Stimulated activated CD8-positive, alpha-beta memory T cell treated with anti-CD3 and anti-CD28 coated beads, Interleukin-12 subunit alpha, Interleukin-12 subunit beta, amount 100 ng/mL, for 24 hours (primary cell): ENCODE measurements around the gene TUFM.
"Not testable (repeated sequence)": the region's sequence is repeated elsewhere in the genome, so short reads cannot be mapped to it uniquely, and the experiment has no call there.

Experiments used
- DNase-seq: peaks from one replicate; pipeline ENCODE4 v3.0.0-alpha.2; 2020; ENCODE audit errors: extremely low read depth

Gene TUFM

GRCh38 chr16:28875134-28876018, 29.2 kb upstream of the TUFM start:
- no peak for DNase-seq

GRCh38 chr16:28874406-28874805, 28.3 kb upstream of the TUFM start:
- DNase-seq: no peak

GRCh38 chr16:28873543-28874201, 27.5 kb upstream of the TUFM start:
- DNase-seq: no peak

GRCh38 chr16:28872952-28873351, 26.8 kb upstream of the TUFM start:
- DNase-seq: no peak

- no peak for DNase-seq
These were observed 23.1 kb upstream of the TUFM start for GRCh38 chr16:28869201-28869600.

- not testable (repeated sequence) for DNase-seq
These were observed 21.5 kb upstream of the TUFM start for GRCh38 chr16:28867646-28868045.

GRCh38 chr16:28867241-28867640, 21.1 kb upstream of the TUFM start:
- DNase-seq: no peak

- no peak for DNase-seq
These were observed 20.3 kb upstream of the TUFM start for GRCh38 chr16:28866454-28866804.

GRCh38 chr16:28865722-28866453, 19.7 kb upstream of the TUFM start:
- DNase-seq: no peak

- no peak for DNase-seq
These were observed 19.0 kb upstream of the TUFM start for GRCh38 chr16:28865001-28865688.

- no peak for DNase-seq
These were observed 18.0 kb upstream of the TUFM start for GRCh38 chr16:28863929-28864793.

GRCh38 chr16:28859326-28859725, 13.2 kb upstream of the TUFM start:
- DNase-seq: no peak

- no peak for DNase-seq
These were observed 12.3 kb upstream of the TUFM start for GRCh38 chr16:28858421-28858820.

GRCh38 chr16:28846933-28847273, 755 bp upstream of the TUFM start:
- no peak for DNase-seq

GRCh38 chr16:28845761-28846079, 428 bp downstream of the TUFM start:
- DNase-seq: no peak

- DNase-seq: no peak
These were observed 855 bp downstream of the TUFM start for GRCh38 chr16:28845293-28845692.

- DNase-seq: no peak
These were observed 1.8 kb downstream of the TUFM start for GRCh38 chr16:28844226-28844885.

GRCh38 chr16:28843766-28844165, 2.4 kb downstream of the TUFM start:
- no peak for DNase-seq

- DNase-seq: no peak
These were observed 3.5 kb downstream of the TUFM start for GRCh38 chr16:28842696-28843095.

- no peak for DNase-seq
These were observed 6.2 kb downstream of the TUFM start for GRCh38 chr16:28839899-28840298.
